Measurements from ENCODE around the gene DDX59. TPM values are rescaled to one million over a fixed set of nuclear protein-coding genes. Genes with fewer than 3 reads are reported as not detected.

The DDX59 gene
- total RNA-seq, 1 donor, result 20.3 TPM

DNA sequence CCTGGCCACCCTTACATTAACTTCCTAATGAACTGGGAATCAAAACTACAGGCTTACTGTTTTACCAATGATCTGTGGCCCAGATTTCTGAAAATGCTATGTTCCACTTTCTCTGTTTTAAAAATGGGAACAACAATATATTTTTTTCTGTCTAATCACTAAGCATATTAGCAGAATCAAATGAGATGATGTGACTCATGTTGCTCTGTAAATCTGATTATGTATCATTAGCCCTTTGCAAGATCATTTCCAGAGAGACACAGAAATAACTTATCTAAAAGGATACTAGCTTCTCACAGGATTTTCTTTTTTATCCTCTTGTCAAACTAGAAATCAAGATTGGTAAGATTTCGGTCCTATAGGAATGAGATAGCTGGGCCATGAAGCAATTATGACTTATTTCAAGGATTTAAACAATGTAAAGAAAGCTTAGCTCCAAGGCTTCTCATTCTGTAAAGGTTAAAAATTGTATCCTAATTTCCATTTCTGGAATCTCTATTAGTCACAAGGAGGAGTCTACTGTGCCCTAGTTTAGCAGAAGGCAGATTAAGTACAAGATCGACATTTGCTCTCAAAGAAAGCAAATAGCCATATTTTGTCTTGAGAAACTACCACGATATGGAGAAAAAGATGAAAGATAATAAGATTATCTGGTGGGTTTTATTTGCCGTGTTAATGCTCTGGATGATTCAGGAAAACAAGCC, 36.6 kb upstream of the DDX59 start:
- TF ChIP-seq, protein P1, sequence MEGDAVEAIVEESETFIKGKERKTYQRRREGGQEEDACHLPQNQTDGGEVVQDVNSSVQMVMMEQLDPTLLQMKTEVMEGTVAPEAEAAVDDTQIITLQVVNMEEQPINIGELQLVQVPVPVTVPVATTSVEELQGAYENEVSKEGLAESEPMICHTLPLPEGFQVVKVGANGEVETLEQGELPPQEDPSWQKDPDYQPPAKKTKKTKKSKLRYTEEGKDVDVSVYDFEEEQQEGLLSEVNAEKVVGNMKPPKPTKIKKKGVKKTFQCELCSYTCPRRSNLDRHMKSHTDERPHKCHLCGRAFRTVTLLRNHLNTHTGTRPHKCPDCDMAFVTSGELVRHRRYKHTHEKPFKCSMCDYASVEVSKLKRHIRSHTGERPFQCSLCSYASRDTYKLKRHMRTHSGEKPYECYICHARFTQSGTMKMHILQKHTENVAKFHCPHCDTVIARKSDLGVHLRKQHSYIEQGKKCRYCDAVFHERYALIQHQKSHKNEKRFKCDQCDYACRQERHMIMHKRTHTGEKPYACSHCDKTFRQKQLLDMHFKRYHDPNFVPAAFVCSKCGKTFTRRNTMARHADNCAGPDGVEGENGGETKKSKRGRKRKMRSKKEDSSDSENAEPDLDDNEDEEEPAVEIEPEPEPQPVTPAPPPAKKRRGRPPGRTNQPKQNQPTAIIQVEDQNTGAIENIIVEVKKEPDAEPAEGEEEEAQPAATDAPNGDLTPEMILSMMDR (IDR thresholded peaks at IDR 0.05; ENCODE audit: insufficient read depth, low read length), result no peak
- H3K4me3 ChIP-seq (ENCODE audit: low read depth, low read length), result no peak overlapping the region
- DNase-seq (ENCODE audit: low read depth), result no peak

DNA sequence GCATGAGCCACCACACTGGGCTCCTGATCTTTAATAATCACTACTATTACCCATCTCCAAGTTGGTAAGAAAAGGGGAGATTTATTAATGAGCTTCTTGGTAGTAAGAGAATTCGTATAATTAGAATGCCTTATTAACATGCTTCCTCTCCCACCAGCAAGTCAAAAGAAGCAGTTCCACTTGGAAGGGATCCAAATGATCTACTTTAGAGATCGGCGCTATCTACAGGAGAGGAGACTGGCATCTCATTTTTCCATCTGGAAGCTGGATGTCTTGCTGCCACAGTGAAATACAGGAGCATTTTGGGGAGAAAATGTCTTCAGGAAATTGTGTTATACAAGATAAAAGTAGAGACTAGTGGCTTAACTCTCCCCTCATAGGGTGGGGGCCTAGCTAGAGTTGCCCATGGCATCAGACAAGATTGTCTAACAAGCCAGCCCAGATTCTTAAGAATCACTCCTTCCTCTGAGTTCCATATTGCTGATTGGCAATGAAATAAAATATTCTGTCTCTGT, 35.3 kb upstream of the DDX59 start:
- TF ChIP-seq, protein P1 (IDR thresholded peaks at IDR 0.05; ENCODE audit: insufficient read depth, low read length), result no peak
- H3K4me3 ChIP-seq (ENCODE audit: low read depth, low read length), result no peak overlapping the region
- DNase-seq (ENCODE audit: low read depth), result no peak

DNA sequence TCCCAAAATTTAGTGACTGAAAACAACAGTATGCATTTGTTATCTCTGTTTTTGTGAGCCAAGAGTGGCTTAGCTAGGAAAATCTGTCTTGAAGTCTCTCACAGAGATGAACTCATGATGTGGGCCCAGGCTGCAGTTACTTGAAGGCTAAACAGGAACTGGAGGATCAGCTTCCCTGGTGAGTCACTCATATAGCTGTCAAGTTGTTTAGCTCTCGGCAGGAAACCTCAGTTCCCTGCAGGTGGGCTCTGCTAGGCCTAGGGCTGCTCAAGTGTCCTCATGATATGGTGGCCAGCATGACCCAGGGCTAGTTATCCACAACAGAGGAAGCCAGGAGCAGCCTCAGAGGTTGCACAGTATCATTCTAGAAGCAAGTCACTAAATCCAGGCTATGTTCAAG, 30.2 kb upstream of the DDX59 start:
- DNase-seq (ENCODE audit: low read depth), result peak; percentile 42
- no peak overlapping the region for H3K4me3 ChIP-seq (ENCODE audit: low read depth, low read length)
- TF ChIP-seq, protein P1 (IDR thresholded peaks at IDR 0.05; ENCODE audit: insufficient read depth, low read length), result no peak

DNA sequence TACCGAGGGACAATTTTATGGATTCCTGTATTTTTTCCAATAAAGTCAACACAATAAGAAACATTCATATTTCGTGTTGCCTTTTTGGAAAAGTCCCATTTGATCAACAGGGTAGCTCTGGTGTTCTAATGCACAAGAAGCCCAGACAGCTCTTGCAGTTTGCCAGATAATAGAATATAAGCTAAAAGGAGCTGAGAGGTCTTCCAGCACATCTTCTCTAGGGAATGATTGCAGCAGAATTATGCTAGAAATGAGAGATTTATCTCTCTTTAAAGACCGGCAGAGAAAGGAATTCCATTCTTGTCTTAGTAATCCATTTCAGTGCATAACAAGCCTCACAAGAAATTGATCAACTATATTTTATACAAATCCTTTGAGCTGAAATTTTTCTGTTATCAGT, 25.0 kb upstream of the DDX59 start:
- TF ChIP-seq, protein P1 (IDR thresholded peaks at IDR 0.05; ENCODE audit: insufficient read depth, low read length), result no peak
- DNase-seq (ENCODE audit: low read depth), result no peak
- H3K4me3 ChIP-seq (ENCODE audit: low read depth, low read length), result no peak overlapping the region

DNA sequence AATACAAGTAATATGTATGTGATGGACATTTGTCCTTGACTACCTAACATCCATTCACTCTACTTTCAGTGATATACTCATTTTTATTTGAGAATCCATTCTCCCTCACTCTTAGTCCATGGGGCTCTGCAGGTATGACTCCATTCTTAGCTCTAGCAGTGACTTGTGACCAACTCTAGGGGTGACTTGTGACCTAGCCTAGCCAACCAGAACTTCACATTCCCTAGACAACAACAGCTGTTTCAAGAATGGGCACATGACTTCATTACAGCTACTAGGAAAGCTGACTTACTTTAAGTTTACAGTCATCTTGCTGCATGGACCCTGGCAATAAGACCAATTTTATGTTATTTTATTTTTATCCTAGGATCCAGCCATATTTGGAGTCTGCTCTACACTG, 23.6 kb upstream of the DDX59 start:
- no peak overlapping the region for H3K4me3 ChIP-seq (ENCODE audit: low read depth, low read length)
- no peak for DNase-seq (ENCODE audit: low read depth)
- TF ChIP-seq, protein P1 (IDR thresholded peaks at IDR 0.05; ENCODE audit: insufficient read depth, low read length), result no peak

DNA sequence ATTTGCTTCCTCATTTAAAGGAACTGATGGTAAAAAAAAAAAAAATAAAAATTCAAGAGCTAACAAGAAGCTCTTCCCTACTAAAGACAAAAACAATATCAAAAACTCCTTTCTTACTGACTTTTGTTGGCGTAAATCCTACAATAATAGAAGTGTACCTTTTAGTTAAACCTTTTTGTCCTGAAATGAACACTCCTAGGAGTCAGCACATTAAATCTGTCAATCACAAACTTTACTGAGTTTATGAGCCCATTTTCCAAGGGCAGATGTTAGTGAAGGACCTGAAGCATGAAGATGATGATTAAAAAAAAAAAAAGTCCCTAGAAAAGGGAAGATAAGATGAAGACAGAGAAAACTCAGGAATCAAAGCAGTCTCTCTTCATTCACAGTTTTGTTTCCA, 22.6 kb upstream of the DDX59 start:
- TF ChIP-seq, protein P1 (IDR thresholded peaks at IDR 0.05; ENCODE audit: insufficient read depth, low read length), result no peak
- no peak for DNase-seq (ENCODE audit: low read depth)
- H3K4me3 ChIP-seq (ENCODE audit: low read depth, low read length), result no peak overlapping the region

DNA sequence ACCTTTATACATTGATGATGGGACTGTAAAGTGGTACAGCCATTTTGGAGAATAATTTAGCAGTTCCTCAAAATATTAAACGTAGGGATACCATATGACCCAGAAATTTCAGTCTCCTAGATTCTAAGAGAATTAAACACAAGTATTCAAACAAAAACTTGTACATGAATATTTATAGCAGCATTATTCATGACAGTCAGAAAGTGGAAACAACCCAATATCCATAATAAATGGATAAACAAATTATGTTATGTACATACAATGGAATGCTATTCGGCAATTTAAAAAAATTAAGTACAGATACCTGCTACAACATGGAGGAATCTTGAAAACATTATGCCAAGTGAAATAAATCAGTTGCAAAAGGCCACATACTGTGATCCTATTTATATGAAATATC, 16.9 kb upstream of the DDX59 start:
- no peak for DNase-seq (ENCODE audit: low read depth)
- TF ChIP-seq, protein P1 (IDR thresholded peaks at IDR 0.05; ENCODE audit: insufficient read depth, low read length), result no peak
- no peak overlapping the region for H3K4me3 ChIP-seq (ENCODE audit: low read depth, low read length)

All from fibroblast of the aortic adventitia (primary cell).